Esophagus muscularis mucosa (tissue), 4 donors: ENCODE measurements around the gene ELL2.

Experiments
- EP300 ChIP-seq: sonication (generic); formaldehyde crosslinking; IDR thresholded peaks from one replicate; pipeline ENCODE4 v1.6.1; 2017; ENCODE audit warnings: antibody characterized with exemption
- POLR2A ChIP-seq: fragments of 450-650 bp; IDR thresholded peaks from one replicate; pipeline ENCODE4 v1.6.1; 2017; ENCODE audit warnings: antibody characterized with exemption, moderate library complexity, mild to moderate bottlenecking, low read depth
- TF ChIP-seq, protein P1 (sequence below), 3 experiments: fragments of 200-600 bp in 2 of 3; fragments of 450-650 bp in 1 of 3; sonication (generic) in 2 of 3; IDR thresholded peaks; one replicate each; pipeline ENCODE4 v1.5.1; 2017 to 2019; ENCODE audit warnings: antibody characterized with exemption in 3 of 3, mild to moderate bottlenecking in 2 of 3, moderate library complexity in 1 of 3

DNA sequence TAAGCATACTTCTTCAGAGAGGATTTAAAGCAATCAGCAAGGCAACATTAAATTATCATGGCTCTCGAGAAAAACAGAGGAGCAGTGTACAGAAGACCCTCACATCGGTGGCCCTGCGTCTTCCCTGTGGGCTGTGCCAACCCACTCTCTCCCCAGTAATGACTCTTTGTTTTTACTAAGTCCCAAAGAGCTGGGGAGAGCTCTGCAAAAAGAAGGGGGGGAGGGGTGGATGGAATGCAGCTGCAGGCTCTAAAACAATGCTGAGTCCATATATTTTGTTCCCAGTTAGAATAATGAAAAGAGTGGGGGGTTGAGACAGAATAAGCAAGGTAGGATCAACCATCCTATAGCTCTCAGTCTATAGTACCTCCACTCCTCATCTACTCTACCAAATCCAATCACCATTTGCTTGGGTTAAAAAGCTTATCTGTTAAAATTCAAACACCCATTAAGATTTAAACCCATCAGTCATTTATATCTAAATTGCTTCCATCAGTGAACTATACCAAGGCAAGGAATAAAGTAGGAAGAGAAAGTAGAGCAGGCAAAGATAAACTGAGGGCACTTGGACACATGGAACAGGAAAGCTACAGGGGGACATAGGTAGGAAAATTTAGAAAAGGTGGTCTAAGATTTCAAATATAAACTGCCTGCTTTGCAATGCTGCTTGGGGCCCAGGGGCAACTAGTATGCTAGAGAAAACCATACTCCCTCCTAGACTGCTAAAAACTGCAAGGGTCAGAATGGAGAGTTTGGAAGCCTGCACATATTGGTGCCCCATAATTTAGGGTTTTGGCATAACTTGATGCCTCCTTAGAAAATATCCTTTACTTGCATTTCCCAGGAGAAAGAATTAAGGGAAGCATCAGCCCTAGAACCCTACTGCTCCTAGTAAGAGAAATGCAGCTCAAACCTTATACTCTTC is 20.6 kb downstream of the ELL2 start:
- TF ChIP-seq POLR2A (no peak), EP300 (no peak)
- TF ChIP-seq, protein P1, sequence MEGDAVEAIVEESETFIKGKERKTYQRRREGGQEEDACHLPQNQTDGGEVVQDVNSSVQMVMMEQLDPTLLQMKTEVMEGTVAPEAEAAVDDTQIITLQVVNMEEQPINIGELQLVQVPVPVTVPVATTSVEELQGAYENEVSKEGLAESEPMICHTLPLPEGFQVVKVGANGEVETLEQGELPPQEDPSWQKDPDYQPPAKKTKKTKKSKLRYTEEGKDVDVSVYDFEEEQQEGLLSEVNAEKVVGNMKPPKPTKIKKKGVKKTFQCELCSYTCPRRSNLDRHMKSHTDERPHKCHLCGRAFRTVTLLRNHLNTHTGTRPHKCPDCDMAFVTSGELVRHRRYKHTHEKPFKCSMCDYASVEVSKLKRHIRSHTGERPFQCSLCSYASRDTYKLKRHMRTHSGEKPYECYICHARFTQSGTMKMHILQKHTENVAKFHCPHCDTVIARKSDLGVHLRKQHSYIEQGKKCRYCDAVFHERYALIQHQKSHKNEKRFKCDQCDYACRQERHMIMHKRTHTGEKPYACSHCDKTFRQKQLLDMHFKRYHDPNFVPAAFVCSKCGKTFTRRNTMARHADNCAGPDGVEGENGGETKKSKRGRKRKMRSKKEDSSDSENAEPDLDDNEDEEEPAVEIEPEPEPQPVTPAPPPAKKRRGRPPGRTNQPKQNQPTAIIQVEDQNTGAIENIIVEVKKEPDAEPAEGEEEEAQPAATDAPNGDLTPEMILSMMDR (IDR thresholded peaks at IDR 0.05) = no peak
